TTC549 (cell line): ENCODE data around the gene SMC3.
"Not testable (repeated sequence)": the region's sequence is repeated elsewhere in the genome, so short reads cannot be mapped to it uniquely, and the experiment has no call there.

ENCODE experiments used
- FAIRE-seq: peaks from 2 replicates; lab custom pipeline; 2012; peaks lifted over from hg19 to GRCh38; lab: Jason Lieb, UNC

The SMC3 gene

GRCh38 chr10:110584006-110584405 lies 16.5 kb downstream of the SMC3 start:
- no peak for FAIRE-seq

- FAIRE-seq: no peak
Observed at GRCh38 chr10:110591760-110592159, 24.3 kb downstream of the SMC3 start.

GRCh38 chr10:110597476-110597875 lies 30.0 kb downstream of the SMC3 start:
- no peak for FAIRE-seq

- FAIRE-seq: peak; percentile 92
Observed at GRCh38 chr10:110600487-110601101, 33.1 kb downstream of the SMC3 start.

DNA sequence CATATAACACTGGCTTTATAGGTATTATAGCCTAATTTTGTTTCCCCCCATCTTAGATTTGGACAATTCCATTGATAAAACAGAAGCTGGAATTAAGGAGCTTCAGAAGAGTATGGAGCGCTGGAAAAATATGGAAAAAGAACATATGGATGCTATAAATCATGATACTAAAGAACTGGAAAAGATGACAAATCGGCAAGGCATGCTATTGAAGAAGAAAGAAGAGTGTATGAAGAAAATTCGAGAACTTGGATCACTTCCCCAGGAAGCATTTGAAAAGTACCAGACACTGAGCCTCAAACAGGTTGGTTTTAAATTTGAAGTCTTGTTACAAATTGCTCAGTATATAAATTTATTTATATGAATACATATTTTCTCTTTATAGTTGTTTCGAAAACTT lies 34.1 kb downstream of the SMC3 start:
- no peak for FAIRE-seq

GRCh38 chr10:110608087-110608486 lies 40.6 kb downstream of the SMC3 start:
- FAIRE-seq: no peak

GRCh38 chr10:110609605-110610004 lies 42.1 kb downstream of the SMC3 start:
- no peak for FAIRE-seq

DNA sequence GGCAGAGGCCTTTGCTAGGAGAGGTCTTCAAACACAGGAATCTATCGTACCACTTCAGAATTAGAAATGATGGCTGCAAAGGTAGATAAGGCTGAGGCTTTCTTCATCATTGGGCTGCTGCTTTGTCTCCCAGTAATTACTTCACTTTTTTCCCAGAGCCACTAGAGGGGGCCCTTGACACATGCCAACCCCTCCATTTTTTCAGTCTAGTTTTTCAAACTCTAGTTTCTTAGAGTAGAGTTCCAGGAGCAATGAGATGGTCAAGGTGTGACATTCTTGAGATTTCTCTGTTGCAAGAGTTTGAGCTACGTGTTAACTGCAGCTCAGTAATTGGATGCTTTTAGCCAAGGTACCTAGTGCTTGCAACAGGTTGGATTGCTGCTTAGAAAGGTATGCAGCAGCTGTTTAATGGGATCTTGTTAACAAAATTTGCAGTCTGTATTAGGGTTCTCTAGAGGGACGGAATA lies 42.8 kb downstream of the SMC3 start:
- FAIRE-seq: peak; percentile 55

DNA sequence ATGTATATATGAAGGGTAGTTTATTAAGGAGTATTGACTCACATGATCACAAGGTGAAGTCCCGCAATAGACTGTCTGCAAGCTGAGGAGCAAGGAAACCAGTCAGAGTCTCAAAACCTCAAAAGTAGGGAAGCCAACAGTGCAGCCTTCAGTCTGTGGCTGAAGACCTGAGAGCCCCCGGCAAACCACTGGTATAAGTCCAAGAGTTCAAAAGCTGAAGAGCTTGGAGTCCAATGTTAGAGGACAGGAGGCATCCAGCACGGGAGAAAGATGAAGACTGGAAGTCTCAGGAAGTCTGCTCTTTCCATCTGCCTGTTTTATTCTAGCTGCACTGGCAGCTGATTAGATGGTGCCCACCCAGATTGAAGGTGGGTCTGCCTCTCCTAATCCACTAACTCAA lies 43.3 kb downstream of the SMC3 start:
- not testable (repeated sequence) for FAIRE-seq

- no peak for FAIRE-seq
Observed at GRCh38 chr10:110612087-110612486, 44.6 kb downstream of the SMC3 start.

DNA sequence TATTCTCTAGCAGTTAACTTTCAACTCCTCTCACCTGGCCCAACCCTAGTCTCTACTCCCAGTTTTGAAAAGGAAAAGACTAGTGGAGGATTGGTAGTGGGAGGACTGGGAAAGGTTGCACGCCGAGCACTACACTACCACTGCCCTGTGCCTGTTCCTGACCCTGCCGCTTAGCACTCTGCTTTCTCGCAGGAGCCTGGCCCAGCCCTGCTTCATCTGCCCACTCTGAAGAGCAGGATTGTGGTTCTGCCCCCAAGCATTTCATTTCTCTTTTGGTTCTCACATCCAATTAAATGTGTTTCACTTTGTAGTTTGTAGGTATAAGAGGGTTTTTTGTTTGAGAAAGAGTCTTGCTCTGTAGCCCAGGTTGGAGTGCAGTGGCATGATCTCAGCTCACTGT lies 45.1 kb downstream of the SMC3 start:
- no peak for FAIRE-seq

DNA sequence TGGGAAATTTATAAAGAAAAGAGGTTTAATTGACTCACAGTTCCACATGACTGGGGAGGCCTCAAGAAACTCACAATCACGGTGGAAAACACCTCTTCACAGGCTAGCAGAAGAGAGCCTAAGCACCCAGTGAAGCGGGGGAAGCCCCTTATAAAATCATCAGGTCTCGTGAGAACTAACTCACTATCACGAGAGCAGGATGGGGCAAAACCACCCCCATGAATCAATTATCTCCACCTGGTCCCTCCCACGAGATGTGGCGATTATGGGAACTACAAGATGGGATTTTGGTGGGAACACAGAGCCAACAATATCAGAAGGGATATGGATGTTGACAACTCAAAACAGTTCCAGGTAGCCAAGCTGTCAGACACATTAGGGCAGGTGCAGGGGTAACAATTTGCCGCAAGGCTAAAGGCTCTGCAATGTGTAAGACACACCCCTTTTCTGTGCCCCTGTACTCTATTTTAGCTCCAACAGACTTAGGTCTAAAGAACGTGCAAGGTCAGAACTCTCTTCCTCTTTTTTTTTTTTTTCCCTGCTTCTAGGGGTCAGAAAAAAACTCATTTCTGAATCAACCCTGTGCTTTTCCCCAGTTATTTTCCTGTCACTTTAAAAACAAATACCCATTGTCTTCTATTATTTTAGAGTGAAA lies 46.0 kb downstream of the SMC3 start:
- no peak for FAIRE-seq

DNA sequence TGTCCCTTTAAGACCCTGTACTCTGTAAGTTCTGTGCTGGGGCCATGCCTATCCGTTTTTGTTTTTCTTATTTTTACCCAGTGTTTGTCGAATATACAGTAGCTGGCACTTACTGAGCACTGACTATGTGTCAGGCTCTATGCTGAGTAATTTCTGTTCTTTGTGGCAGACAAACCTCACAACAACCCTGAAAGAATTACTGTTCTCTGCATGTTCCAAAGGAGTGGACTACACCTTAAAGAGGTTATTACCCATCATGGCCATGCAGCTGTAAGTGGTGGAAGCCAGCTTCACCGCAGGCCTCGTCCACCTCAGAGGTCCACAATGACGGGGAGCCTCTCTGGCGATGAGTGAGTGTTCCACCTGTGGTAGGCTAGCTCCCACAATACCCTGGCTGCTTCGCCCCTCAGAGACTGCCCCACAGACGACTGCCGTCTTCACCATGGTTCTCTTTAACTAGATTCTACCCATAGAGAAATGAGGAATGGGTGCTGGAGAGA lies 46.6 kb downstream of the SMC3 start:
- no peak for FAIRE-seq

- FAIRE-seq: no peak
Observed at GRCh38 chr10:110615057-110615747, 47.7 kb downstream of the SMC3 start.

- no peak for FAIRE-seq
Observed at GRCh38 chr10:110616493-110617033, 49.1 kb downstream of the SMC3 start.

- no peak for FAIRE-seq
Observed at GRCh38 chr10:110617425-110618229, 50.1 kb downstream of the SMC3 start.

GRCh38 chr10:110618230-110618610 lies 50.7 kb downstream of the SMC3 start:
- no peak for FAIRE-seq

- no peak for FAIRE-seq
Observed at GRCh38 chr10:110619514-110620397, 52.3 kb downstream of the SMC3 start.

GRCh38 chr10:110620398-110620719 lies 52.9 kb downstream of the SMC3 start:
- no peak for FAIRE-seq

- FAIRE-seq: not testable (repeated sequence)
Observed at GRCh38 chr10:110623316-110623715, 55.8 kb downstream of the SMC3 start.

DNA sequence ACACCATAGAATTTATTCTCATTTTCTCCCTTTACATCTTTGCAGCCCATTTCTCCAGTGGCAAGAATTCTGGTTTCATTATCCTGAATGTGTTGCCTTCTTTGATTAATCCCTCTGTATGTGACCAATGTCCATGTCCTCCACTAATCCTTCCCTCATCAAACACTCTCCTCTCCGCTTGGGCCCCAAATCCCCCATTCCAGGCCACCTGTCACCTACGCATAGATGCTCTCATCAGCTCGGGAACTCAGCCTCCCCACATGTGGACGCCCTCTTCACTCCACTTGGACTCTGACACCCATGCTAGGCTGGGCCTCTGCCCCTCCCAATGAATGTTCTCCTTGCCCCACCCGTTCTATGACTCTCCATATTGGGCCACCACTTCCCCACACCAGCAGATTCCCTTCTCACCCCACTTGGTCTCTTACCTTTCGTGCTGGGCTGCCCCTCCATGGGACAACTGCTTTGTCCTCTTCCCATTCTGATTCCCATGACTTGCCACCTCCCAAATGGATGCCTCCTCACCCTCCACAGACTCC lies 57.9 kb downstream of the SMC3 start:
- no peak for FAIRE-seq
